ENCODE data around the gene VMP1. TPM values are rescaled to one million over a fixed set of nuclear protein-coding genes. Genes with fewer than 3 reads are reported as not detected.

The VMP1 gene
- total RNA-seq, 1 experiment from 2014 or later: 281 TPM

- intact Hi-C loops (cut with micrococcal nuclease; ENCODE audit: unreplicated experiment): no loop called here
- peak; percentile 10 for ATAC-seq
Measured at GRCh38 chr17:59838052-59838916, 130.8 kb downstream of the VMP1 start.

DNA sequence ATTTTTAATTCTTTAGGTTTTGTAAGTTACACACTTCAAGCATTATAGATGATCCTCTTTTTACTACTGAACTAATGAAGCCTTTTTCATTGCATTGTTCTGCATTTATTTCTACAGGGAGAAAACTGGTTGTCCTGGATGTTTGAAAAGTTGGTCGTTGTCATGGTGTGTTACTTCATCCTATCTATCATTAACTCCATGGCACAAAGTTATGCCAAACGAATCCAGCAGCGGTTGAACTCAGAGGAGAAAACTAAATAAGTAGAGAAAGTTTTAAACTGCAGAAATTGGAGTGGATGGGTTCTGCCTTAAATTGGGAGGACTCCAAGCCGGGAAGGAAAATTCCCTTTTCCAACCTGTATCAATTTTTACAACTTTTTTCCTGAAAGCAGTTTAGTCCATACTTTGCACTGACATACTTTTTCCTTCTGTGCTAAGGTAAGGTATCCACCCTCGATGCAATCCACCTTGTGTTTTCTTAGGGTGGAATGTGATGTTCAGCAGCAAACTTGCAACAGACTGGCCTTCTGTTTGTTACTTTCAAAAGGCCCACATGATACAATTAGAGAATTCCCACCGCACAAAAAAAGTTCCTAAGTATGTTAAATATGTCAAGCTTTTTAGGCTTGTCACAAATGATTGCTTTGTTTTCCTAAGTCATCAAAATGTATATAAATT lies 132.3 kb downstream of the VMP1 start:
- in situ Hi-C loops (cut with HindIII; ENCODE audit: low pct_unique_long_range_greater_than_20kb, low sequenced_read_pairs): no loop called here
- no peak for ATAC-seq

More at GRCh38 chr17:59838052-59838916, 130.8 kb downstream of the VMP1 start:
- Histone ChIP-seq H3K4me1 (ENCODE audit: control insufficient read depth, insufficient read depth, low read length) (peaks cover 27% of the 10 kb centered on the region), H3K36me3 (ENCODE audit: control insufficient read depth, insufficient read depth, low read length) (peaks cover 29% of the 10 kb centered on the region), H3K4me3 (ENCODE audit: low read depth in 2 of 2, low read length in 2 of 2) (peak overlapping the region; percentile 87 to 99), H3K27me3 (ENCODE audit: control insufficient read depth, insufficient read depth, low read length) (no peaks in the 10 kb centered on the region), H3K27ac (ENCODE audit: low read length) (peak overlapping the region; percentile 100), H3K9me3 (ENCODE audit: control insufficient read depth, insufficient read depth, low read depth, low read length) (no peaks in the 10 kb centered on the region)
- in situ Hi-C loops (cut with HindIII; ENCODE audit: low pct_unique_long_range_greater_than_20kb, low sequenced_read_pairs): no loop called here
- TF ChIP-seq TCF7L2 (IDR thresholded peaks at IDR 0.05; ENCODE audit: low read depth, low read length) (no peak), REST (IDR thresholded peaks at IDR 0.05; ENCODE audit: insufficient read depth in 1 of 2, low read depth in 2 of 2, low read length in 1 of 2) (peak in 1 of 2 experiments; percentile 35; a peak in 1 of 4 replicates), SIN3A (IDR thresholded peaks at IDR 0.05; ENCODE audit: borderline replicate concordance, insufficient read depth, low read depth, low read length) (no peak), POLR2AphosphoS5 (IDR thresholded peaks at IDR 0.05; ENCODE audit: low read depth, low read length) (peak; percentile 12; the same call in 1 of the 2 replicates)
- no TSS peak for BruUV-seq (replicated peaks)
- ChIA-PET POLR2A (interaction anchor here (0.5 to 3.5 kb wide), 18 partner anchors 10 to 610 kb away, joined by 4 to 77 read pairs (median 10); partner anchors contain the start of genes PTRH2 and VMP1), CTCF (interaction anchor here (0.6 kb wide), 1 partner anchor 23 kb away, joined by 7 read pairs; no protein-coding TSS in a partner anchor)
- DNase-seq (ENCODE audit: low read depth, low spot score): no peak

More for the DNA sequence above, 132.3 kb downstream of the VMP1 start:
- BruUV-seq (replicated peaks): no TSS peak
- POLR2A ChIA-PET: interaction anchor here (0.8 to 3.5 kb wide), 4 partner anchors 10 to 86 kb away, joined by 3 to 77 read pairs (median 28); no protein-coding TSS in a partner anchor
- H3K4me3 ChIP-seq (ENCODE audit: low read depth in 2 of 2, low read length in 2 of 2): peak overlapping the region; percentile 87 to 99
- DNase-seq (ENCODE audit: low read depth, low spot score): no peak
- no peaks in the 10 kb centered on the region for H3K27me3 ChIP-seq (ENCODE audit: control insufficient read depth, insufficient read depth, low read length)
- TF ChIP-seq SIN3A (IDR thresholded peaks at IDR 0.05; ENCODE audit: borderline replicate concordance, insufficient read depth, low read depth, low read length) (no peak), POLR2AphosphoS5 (IDR thresholded peaks at IDR 0.05; ENCODE audit: low read depth, low read length) (peak; percentile 26), REST (IDR thresholded peaks at IDR 0.05; ENCODE audit: insufficient read depth in 1 of 2, low read depth in 2 of 2, low read length in 1 of 2) (0 out of 4 replicates have a peak, but pooled peaks of 1 of the 2 experiments have one; percentile 18), TCF7L2 (IDR thresholded peaks at IDR 0.05; ENCODE audit: low read depth, low read length) (no peak)
- TF ChIP-seq, protein P1, sequence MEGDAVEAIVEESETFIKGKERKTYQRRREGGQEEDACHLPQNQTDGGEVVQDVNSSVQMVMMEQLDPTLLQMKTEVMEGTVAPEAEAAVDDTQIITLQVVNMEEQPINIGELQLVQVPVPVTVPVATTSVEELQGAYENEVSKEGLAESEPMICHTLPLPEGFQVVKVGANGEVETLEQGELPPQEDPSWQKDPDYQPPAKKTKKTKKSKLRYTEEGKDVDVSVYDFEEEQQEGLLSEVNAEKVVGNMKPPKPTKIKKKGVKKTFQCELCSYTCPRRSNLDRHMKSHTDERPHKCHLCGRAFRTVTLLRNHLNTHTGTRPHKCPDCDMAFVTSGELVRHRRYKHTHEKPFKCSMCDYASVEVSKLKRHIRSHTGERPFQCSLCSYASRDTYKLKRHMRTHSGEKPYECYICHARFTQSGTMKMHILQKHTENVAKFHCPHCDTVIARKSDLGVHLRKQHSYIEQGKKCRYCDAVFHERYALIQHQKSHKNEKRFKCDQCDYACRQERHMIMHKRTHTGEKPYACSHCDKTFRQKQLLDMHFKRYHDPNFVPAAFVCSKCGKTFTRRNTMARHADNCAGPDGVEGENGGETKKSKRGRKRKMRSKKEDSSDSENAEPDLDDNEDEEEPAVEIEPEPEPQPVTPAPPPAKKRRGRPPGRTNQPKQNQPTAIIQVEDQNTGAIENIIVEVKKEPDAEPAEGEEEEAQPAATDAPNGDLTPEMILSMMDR (IDR thresholded peaks at IDR 0.05): no peak
- H3K36me3 ChIP-seq (ENCODE audit: control insufficient read depth, insufficient read depth, low read length): peaks cover 29% of the 10 kb centered on the region
- intact Hi-C loops (cut with micrococcal nuclease; ENCODE audit: unreplicated experiment): no loop called here
- peaks cover 25% of the 10 kb centered on the region for H3K4me1 ChIP-seq (ENCODE audit: control insufficient read depth, insufficient read depth, low read length)
- peak overlapping the region; percentile 100 for H3K27ac ChIP-seq (ENCODE audit: low read length)
- no peaks in the 10 kb centered on the region for H3K9me3 ChIP-seq (ENCODE audit: control insufficient read depth, insufficient read depth, low read depth, low read length)
- CTCF ChIA-PET: no interaction called here
